HG03135 (cell line): ENCODE data around the gene AIF1L.

ENCODE experiments used
- ATAC-seq: cut with Tn5 transposase; IDR thresholded peaks from one replicate; pipeline ENCODE4 v1.9.1; 2021; ENCODE audit warnings: mild to moderate bottlenecking, moderate library complexity; ENCODE audit not compliant: unreplicated experiment

The AIF1L gene

DNA sequence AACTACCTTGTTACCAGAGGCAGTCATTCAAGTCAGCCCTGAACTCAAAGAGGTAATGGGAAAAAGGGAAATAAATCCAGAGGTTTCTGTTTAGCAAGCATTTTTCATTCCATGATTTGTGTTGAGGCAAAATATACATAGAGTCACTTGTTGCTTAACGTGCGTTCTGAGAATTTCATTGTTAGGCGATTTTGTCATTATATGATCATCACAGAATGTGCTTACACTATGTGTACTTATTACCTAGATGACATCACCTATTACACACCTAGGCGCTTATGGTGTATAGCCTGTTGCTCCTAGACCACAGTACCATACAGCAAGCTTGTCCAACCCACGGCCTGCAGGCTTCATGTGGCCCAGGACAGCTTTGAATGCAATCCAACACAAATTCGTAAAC lies 65.3 kb downstream of the AIF1L start:
- ATAC-seq: no peak

DNA sequence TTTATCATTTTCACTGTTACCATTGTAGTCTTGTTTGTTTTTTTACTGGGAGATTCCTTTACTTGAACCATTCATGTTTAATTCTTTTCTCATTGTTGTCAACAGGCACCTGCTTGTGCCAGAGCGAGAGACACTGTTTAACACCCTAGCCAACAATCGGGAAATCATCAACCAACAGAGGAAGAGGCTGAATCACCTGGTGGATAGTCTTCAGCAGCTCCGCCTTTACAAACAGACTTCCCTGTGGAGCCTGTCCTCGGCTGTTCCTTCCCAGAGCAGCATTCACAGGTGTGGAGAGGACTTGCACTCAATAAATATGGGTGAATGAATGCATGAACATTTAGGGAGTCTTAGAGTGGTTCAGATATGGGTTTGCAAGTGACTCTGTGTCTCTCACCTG lies 66.6 kb downstream of the AIF1L start:
- no peak for ATAC-seq

DNA sequence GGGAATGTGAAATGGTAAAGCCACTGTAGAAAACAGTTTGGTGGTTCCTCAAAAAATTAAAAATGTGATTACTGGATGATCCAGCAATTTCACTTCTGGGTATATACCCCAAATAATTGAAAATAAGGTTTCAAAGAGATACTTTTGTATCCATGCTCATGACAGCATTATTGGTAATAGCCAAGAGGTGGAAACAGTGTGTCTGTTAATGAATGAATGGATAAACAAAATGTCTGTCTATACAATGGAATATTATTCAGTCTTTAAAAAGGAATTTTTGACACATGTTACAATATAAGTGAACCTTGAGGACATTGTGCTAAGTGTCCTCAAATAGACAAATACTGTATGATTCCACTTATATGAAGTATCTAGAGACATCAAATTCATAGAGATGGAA lies 69.2 kb downstream of the AIF1L start:
- no peak for ATAC-seq

DNA sequence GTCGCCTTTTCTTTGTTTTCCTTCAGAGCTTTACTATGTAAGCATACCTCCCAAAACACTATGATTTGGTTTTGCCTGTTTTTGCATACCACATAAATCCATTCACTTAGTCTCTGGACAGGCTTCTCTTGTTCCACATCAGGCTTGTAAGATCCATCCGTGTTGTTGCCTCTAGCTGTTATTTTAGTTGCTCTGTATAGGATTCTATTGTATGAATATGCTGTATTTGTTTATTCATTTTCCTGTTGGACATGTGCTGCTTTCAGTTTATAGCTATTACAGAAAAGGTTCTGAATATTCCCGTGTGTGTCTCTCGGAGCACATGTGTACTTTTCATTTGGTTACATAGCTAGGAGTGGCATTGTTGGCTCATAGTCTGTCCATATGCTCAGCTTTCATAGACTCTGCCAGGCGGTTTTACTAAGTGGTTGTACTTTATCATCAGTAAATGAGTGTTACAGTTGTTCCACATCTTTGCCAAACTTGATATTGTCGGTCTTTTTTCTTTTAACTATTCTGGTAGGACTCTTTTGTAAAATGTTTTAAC lies 70.9 kb downstream of the AIF1L start:
- no peak for ATAC-seq

DNA sequence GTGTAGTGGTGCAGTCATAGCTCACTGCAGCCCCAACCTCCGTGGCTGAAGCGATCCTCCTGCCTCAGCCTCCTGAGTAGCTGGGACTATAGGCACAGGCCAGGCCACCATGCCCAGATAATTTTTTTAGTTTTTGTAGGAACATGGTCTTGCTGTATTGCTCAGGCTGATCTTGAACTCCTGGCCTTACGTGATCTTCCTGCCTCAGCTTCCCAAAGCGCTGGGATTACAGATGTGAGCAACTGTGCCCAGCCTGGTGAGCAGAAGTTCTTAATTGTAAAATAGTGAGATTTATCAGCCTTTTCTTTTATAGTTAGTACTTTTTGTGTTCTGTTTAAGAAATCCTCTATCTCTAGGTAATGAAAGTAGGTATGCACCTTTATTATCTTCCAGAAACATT lies 71.6 kb downstream of the AIF1L start:
- ATAC-seq: no peak

DNA sequence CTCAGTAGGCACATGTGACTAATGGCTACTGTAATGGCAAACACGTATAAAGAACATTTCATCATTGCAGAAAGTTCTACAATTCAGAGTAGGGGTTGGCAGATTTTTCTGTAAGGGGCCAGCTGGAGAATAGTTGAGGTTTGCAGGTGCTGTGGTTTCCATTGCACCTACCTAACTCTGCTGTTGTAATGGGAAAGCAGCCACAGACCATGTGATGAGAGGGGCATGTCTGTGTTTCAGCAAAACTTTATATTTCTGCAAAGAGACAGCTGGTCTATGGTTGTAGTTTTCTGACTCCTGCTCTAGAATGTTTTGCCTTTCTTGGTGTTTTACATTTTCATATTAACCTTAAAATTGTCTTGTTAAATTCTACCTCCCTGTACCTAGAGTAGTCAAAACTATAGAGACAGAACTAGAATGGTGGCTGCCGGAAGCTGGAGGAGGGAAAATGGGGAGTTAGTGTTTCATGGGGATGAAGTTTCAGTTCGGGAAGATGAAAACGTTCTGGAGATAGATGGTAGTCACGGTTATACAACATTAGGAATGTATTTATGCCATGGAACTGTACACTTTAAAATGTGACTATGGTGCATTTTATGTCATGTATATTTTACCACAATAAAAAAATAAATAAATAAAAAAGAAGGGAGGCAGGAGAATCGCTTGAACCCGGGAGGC lies 73.4 kb downstream of the AIF1L start:
- no peak for ATAC-seq
